HEK293 (cell line): ENCODE results near the gene MORN1.

ENCODE experiments used
- CTCF ChIA-PET: fragments of 350-600 bp; formaldehyde crosslinking; extraction: SDS; loops from one replicate; lab custom pipeline; 2021; ENCODE audit warnings: antibody characterized with exemption; lab: Yijun Ruan, JAX
- POLR2A ChIA-PET: fragments of 300-600 bp; formaldehyde crosslinking; extraction: SDS; loops from one replicate; lab custom pipeline; 2020; ENCODE audit warnings: antibody characterized with exemption, inconsistent platforms; lab: Yijun Ruan, JAX
- H3K27ac ChIP-seq: fragments of 200-500 bp; sonication (Bioruptor generic); 2 replicates; pipeline ENCODE4 v1.5.1; 2014; ENCODE audit warnings: low read depth, low read length, control low read depth, inconsistent platforms; ENCODE audit errors: extremely low read depth
- H3K36me3 ChIP-seq, 2 experiments: fragments of 200-500 bp in 1 of 2; sonication (Bioruptor generic) in 1 of 2; 1 replicate in 1 of 2; 2 replicates in 1 of 2; pipeline ENCODE4 v1.5.1; 2014 to 2017; ENCODE audit warnings: inconsistent platforms in 2 of 2, low read length in 2 of 2; ENCODE audit not compliant: control insufficient read depth in 2 of 2, insufficient read depth in 1 of 2
- H3K4me1 ChIP-seq: fragments of 200-500 bp; sonication (Bioruptor generic); 2 replicates; pipeline ENCODE4 v1.5.1; 2014; ENCODE audit warnings: mild to moderate bottlenecking, low read length, inconsistent platforms; ENCODE audit not compliant: control insufficient read depth, insufficient read depth
- H3K4me3 ChIP-seq: 2 replicates; pipeline ENCODE4 v1.5.1; 2011; ENCODE audit warnings: low read depth, mild to moderate bottlenecking, control low read depth, low read length, moderate library complexity
- H3K9me3 ChIP-seq: fragments of 200-500 bp; sonication (Bioruptor generic); 2 replicates; pipeline ENCODE4 v1.5.1; 2014; ENCODE audit warnings: low read depth, low read length, inconsistent platforms; ENCODE audit not compliant: control insufficient read depth, insufficient read depth
- ATF2 ChIP-seq: fragments of 450-650 bp; formaldehyde crosslinking; IDR thresholded peaks from 2 replicates; pipeline ENCODE4 v1.5.1; 2016; ENCODE audit warnings: missing biosample characterization, missing genetic modification characterization, low read depth
- CTCF ChIP-seq: fragments of 450-650 bp; formaldehyde crosslinking; IDR thresholded peaks from 2 replicates; pipeline ENCODE4 v1.5.1; 2016; ENCODE audit warnings: missing biosample characterization, missing genetic modification characterization
- GLI2 ChIP-seq: fragments of 450-650 bp; formaldehyde crosslinking; IDR thresholded peaks from 2 replicates; pipeline ENCODE4; 2017; ENCODE audit warnings: missing biosample characterization, missing genetic modification characterization, low read depth, borderline replicate concordance
- HOXC10 ChIP-seq: sonication (generic); formaldehyde crosslinking; IDR thresholded peaks from 2 replicates; pipeline ENCODE4 v1.8.1; 2023; ENCODE audit warnings: mild to moderate bottlenecking, missing genetic modification reagents
- KLF7 ChIP-seq: fragments of 450-650 bp; formaldehyde crosslinking; IDR thresholded peaks from 2 replicates; pipeline ENCODE4 v1.5.1; 2016; ENCODE audit warnings: missing biosample characterization, missing genetic modification characterization, borderline replicate concordance
- KLF9 ChIP-seq: fragments of 450-650 bp; formaldehyde crosslinking; IDR thresholded peaks from 2 replicates; pipeline ENCODE4 v1.5.1; 2016; ENCODE audit warnings: missing biosample characterization, missing genetic modification characterization, low read depth
- MEIS1 ChIP-seq: sonication (generic); formaldehyde crosslinking; IDR thresholded peaks from 2 replicates; pipeline ENCODE4 v1.8.1; 2022; ENCODE audit warnings: missing genetic modification reagents, mild to moderate bottlenecking, borderline replicate concordance
- PATZ1 ChIP-seq: fragments of 450-650 bp; formaldehyde crosslinking; IDR thresholded peaks from 2 replicates; pipeline ENCODE4 v1.5.1; 2016; ENCODE audit warnings: missing biosample characterization, missing genetic modification characterization
- PBX3 ChIP-seq: sonication (generic); formaldehyde crosslinking; IDR thresholded peaks from 2 replicates; pipeline ENCODE4 v1.8.1; 2022; ENCODE audit warnings: mild to moderate bottlenecking, moderate library complexity, missing genetic modification reagents
- SCRT2 ChIP-seq: fragments of 450-650 bp; formaldehyde crosslinking; IDR thresholded peaks from 2 replicates; pipeline ENCODE4 v1.5.1; 2016; ENCODE audit warnings: missing biosample characterization, missing genetic modification characterization
- ZBTB1 ChIP-seq: fragments of 450-650 bp; formaldehyde crosslinking; IDR thresholded peaks from 2 replicates; pipeline ENCODE4 v1.5.1; 2016; ENCODE audit warnings: missing biosample characterization, missing genetic modification characterization
- ZFP37 ChIP-seq: fragments of 450-650 bp; formaldehyde crosslinking; IDR thresholded peaks from 2 replicates; pipeline ENCODE4 v1.5.1; 2016; ENCODE audit warnings: missing biosample characterization, missing genetic modification characterization
- ZNF132 ChIP-seq: fragments of 450-650 bp; formaldehyde crosslinking; IDR thresholded peaks from 2 replicates; pipeline ENCODE4 v1.5.1; 2017; ENCODE audit warnings: missing biosample characterization, missing genetic modification characterization, borderline replicate concordance
- ZNF248 ChIP-seq: fragments of 450-650 bp; formaldehyde crosslinking; IDR thresholded peaks from 2 replicates; pipeline ENCODE4 v1.5.1; 2017; ENCODE audit warnings: missing biosample characterization, missing genetic modification characterization
- ZNF292 ChIP-seq: fragments of 450-650 bp; formaldehyde crosslinking; IDR thresholded peaks from 2 replicates; pipeline ENCODE4 v1.5.1; 2016; ENCODE audit warnings: low read depth, missing biosample characterization, missing genetic modification characterization, borderline replicate concordance
- ZNF423 ChIP-seq: fragments of 450-650 bp; formaldehyde crosslinking; IDR thresholded peaks from 2 replicates; pipeline ENCODE4 v1.5.1; 2016; ENCODE audit warnings: missing biosample characterization, missing genetic modification characterization
- ZNF513 ChIP-seq: fragments of 450-650 bp; IDR thresholded peaks from 2 replicates; pipeline ENCODE4 v1.5.1; 2018; ENCODE audit warnings: missing biosample characterization, missing genetic modification characterization
- ZNF555 ChIP-seq: fragments of 450-650 bp; formaldehyde crosslinking; conservative IDR thresholded peaks from 2 replicates; pipeline ENCODE4 v1.5.1; 2017; ENCODE audit warnings: missing biosample characterization, mild to moderate bottlenecking, missing genetic modification characterization, inconsistent platforms
- ZSCAN23 ChIP-seq: fragments of 450-650 bp; formaldehyde crosslinking; IDR thresholded peaks from 2 replicates; pipeline ENCODE4 v1.5.1; 2016; ENCODE audit warnings: missing biosample characterization, missing genetic modification characterization
- TF ChIP-seq, protein P1 (sequence below): fragments of 450-650 bp; formaldehyde crosslinking; IDR thresholded peaks from 2 replicates; pipeline ENCODE4 v1.5.1; 2016; ENCODE audit warnings: missing biosample characterization, missing genetic modification characterization
- TF ChIP-seq, protein P2 (sequence below): fragments of 450-650 bp; formaldehyde crosslinking; IDR thresholded peaks from 2 replicates; pipeline ENCODE4 v1.5.1; 2016; ENCODE audit warnings: missing biosample characterization, missing genetic modification characterization

Gene MORN1

DNA sequence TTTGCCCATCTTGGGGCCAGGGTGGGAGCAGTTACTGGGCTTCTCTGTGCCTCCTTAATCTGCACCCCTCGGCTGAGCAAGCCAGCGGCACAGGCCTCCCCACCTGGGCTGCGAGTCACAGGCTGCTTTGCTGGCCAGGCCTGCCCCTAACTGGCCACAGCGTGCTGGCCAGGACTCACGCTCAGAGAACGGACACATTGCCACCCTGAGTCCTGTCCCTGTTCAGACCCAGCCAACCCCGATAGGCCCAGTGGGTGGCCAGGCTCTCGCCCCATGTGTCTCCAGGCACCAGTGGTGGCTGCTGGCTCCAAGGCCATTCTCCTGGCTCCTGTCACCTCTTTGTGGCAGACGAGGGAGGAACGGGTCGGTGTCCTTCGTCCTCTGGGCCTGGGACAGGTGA is 61.3 kb downstream of the MORN1 start:
- Histone ChIP-seq H3K9me3 (no peaks in the 10 kb centered on the region), H3K27ac (no peak overlapping the region), H3K4me3 (no peak overlapping the region), H3K36me3 (no peaks in the 10 kb centered on the region), H3K4me1 (no peaks in the 10 kb centered on the region)
- TF ChIP-seq ZFP37 (tag by site-specific recombination) (no peak), ZNF292 (tag by site-specific recombination) (no peak), ZNF248 (tag by site-specific recombination) (no peak), ZNF132 (tag by site-specific recombination) (no peak), HOXC10 (CRISPR knock-in tag) (no peak), ATF2 (no peak), KLF9 (tag by site-specific recombination) (no peak), GLI2 (tag by site-specific recombination) (no peak), PBX3 (CRISPR knock-in tag) (no peak), KLF7 (tag by site-specific recombination) (no peak), ZSCAN23 (tag by site-specific recombination) (no peak), ZNF513 (tag by site-specific recombination) (no peak), MEIS1 (CRISPR knock-in tag) (no peak)
- TF ChIP-seq, protein P1, sequence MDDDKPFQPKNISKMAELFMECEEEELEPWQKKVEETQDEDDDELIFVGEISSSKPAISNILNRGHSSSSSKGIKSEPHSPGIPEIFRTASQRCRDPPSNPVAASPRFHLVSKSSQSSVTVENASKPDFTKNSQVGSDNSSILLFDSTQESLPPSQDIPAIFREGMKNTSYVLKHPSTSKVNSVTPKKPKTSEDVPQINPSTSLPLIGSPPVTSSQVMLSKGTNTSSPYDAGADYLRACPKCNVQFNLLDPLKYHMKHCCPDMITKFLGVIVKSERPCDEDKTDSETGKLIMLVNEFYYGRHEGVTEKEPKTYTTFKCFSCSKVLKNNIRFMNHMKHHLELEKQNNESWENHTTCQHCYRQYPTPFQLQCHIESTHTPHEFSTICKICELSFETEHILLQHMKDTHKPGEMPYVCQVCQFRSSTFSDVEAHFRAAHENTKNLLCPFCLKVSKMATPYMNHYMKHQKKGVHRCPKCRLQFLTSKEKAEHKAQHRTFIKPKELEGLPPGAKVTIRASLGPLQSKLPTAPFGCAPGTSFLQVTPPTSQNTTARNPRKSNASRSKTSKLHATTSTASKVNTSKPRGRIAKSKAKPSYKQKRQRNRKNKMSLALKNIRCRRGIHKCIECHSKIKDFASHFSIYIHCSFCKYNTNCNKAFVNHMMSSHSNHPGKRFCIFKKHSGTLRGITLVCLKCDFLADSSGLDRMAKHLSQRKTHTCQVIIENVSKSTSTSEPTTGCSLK (tag by site-specific recombination) = no peak
- ChIA-PET POLR2A (no interaction called here), CTCF (no interaction called here)

DNA sequence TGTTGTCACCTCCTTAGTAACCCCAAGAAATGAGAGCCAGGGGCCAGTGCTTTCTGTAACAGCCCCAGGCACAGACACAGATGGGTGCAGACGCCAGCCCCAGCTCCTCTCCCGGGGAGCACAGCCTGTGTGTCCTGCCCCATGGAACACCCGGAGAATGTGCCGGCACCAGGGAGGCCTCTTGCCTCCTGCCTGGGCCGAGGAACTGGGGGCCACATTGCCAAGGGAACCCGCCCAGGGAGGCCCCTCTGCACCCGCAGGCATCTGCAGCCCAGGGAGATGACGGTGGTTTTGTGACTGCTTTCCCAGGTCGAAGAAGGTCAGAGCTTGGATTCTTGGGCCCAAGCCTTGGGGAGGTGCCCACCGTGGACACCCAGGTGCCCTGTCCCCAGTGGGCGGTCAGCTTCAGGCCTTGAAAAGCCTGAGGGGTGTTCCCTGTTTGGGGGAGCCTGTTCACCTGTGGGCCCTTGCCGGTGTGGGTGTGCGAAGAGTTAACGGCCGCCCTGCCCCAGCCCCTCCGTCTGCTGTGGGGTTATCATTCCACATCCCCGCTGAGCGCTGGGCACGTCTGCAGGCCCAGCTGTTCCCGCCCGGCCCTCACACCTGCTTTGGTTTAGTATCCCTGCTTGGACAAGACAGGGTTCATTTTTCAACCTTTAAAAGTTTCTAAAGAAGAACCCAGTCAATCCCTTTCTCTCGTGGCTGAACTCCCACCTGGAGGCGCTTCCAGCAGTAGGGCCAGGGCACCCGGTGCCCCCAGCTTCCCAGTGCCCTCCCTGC is 62.5 kb downstream of the MORN1 start:
- ChIA-PET CTCF (no interaction called here), POLR2A (no interaction called here)
- Histone ChIP-seq H3K36me3 (no peaks in the 10 kb centered on the region), H3K4me1 (no peaks in the 10 kb centered on the region), H3K9me3 (no peaks in the 10 kb centered on the region), H3K27ac (no peak overlapping the region), H3K4me3 (no peak overlapping the region)
- TF ChIP-seq CTCF = no peak
- TF ChIP-seq PATZ1 = no peak
- TF ChIP-seq ZBTB1 = no peak
- no peak for TF ChIP-seq ZNF555 (tag by site-specific recombination)
- no peak for TF ChIP-seq ZNF423 (tag by site-specific recombination)
- TF ChIP-seq, protein P2, sequence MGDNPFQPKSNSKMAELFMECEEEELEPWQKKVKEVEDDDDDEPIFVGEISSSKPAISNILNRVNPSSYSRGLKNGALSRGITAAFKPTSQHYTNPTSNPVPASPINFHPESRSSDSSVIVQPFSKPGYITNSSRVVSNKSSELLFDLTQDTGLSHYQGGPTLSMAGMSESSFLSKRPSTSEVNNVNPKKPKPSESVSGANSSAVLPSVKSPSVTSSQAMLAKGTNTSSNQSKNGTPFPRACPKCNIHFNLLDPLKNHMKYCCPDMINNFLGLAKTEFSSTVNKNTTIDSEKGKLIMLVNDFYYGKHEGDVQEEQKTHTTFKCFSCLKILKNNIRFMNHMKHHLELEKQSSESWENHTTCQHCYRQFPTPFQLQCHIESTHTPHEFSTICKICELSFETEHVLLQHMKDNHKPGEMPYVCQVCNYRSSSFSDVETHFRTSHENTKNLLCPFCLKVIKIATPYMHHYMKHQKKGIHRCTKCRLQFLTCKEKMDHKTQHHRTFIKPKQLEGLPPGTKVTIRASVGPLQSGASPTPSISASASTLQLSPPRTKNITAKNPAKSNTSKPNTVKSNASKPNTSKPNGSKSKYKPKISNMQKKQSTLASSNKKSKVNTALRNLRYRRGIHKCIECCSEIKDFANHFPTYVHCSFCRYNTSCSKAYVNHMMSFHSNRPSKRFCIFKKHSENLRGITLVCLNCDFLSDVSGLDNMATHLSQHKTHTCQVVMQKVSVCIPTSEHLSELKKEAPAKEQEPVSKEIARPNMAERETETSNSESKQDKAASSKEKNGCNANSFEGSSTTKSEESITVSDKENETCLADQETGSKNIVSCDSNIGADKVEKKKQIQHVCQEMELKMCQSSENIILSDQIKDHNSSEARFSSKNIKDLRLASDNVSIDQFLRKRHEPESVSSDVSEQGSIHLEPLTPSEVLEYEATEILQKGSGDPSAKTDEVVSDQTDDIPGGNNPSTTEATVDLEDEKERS (tag by site-specific recombination) = no peak
- no peak for TF ChIP-seq SCRT2 (tag by site-specific recombination)
